K562 (cell line): ENCODE data around the gene IRF2. TPM values are rescaled to one million over a fixed set of nuclear protein-coding genes. Genes with fewer than 3 reads are reported as not detected.
"Not testable (repeated sequence)": the region's sequence is repeated elsewhere in the genome, so short reads cannot be mapped to it uniquely, and the experiment has no call there.

Experiments used
- ATF1 ChIP-seq, 2 experiments: fragments of 450-650 bp in 1 of 2; IDR thresholded peaks; 2 replicates each; pipeline ENCODE4 v1.6.1; 2016; ENCODE audit warnings: missing compliant biosample characterization in 1 of 2, missing genetic modification characterization in 1 of 2
- BHLHE40 ChIP-seq: IDR thresholded peaks from 2 replicates; pipeline ENCODE4 v1.6.1; 2011; ENCODE audit warnings: low read length, improper control_type of control experiment
- GABPA ChIP-seq: fragments of 200-800 bp; sonication (Bioruptor generic); conservative IDR thresholded peaks from 2 replicates; pipeline ENCODE4 v1.6.1; 2016; ENCODE audit warnings: low read depth, missing genetic modification characterization, missing compliant biosample characterization
- HIVEP1 ChIP-seq: fragments of 250-450 bp; sonication (Bioruptor Pico); IDR thresholded peaks from 2 replicates; pipeline ENCODE4 v1.4.0; 2020; ENCODE audit warnings: mild to moderate bottlenecking
- PYGO2 ChIP-seq: fragments of 450-650 bp; IDR thresholded peaks from 2 replicates; pipeline ENCODE4 v1.6.1; 2016; ENCODE audit warnings: mild to moderate bottlenecking, missing genetic modification characterization, moderate library complexity, missing compliant biosample characterization
- RHOXF2B ChIP-seq: fragments of 250-450 bp; sonication (Bioruptor Pico); conservative IDR thresholded peaks from 2 replicates; pipeline ENCODE4 v1.5.1; 2021
- SIX5 ChIP-seq, 2 experiments: IDR thresholded peaks; 2 replicates each; pipeline ENCODE4 v1.6.1; 2011; ENCODE audit warnings: low read length in 2 of 2, borderline replicate concordance in 1 of 2, low read depth in 1 of 2, mild to moderate bottlenecking in 1 of 2, moderate library complexity in 1 of 2; ENCODE audit not compliant: insufficient read depth in 1 of 2
- polyA plus RNA-seq, 8 experiments: library from polyadenylated mRNA; depleted of rRNA in 4 of 8; stranded (reverse) in 5 of 8; unstranded in 3 of 8; fragments of >200 nt; fragmentation: Nextera tagmentation in 2 of 8; fragmentation: Illumina TruSeq in 1 of 8; extraction: Ambion mirVana in 2 of 8; extraction: Trizol in 1 of 8; gene quantifications; 2 replicates each; pipeline versions ENCODE4 v1.2.1 to v1.2.3, GENCODE V29; 2011 to 2014; ENCODE audit warnings: inconsistent platforms in 1 of 8, missing spikeins in 1 of 8
- total RNA-seq, 7 experiments: library from RNA; depleted of rRNA in 6 of 7; stranded (reverse); fragments of >200 nt in 6 of 7; fragmentation: Illumina TruSeq in 2 of 7; extraction: Trizol in 2 of 7; gene quantifications; 2 replicates each; pipeline versions ENCODE4 v1.2.1 to v1.2.3, GENCODE V29; 2011 to 2021; ENCODE audit warnings: low replicate concordance in 1 of 7
- TF ChIP-seq, protein P1 (sequence below): fragments of 200-800 bp; sonication (Bioruptor generic); IDR thresholded peaks from 2 replicates; pipeline ENCODE4 v1.6.1; 2016; ENCODE audit warnings: missing genetic modification characterization, missing compliant biosample characterization
- TF ChIP-seq, protein P2 (sequence below): fragments of 250-450 bp; sonication (Bioruptor Pico); IDR thresholded peaks from 2 replicates; pipeline ENCODE4 v1.8.0; 2022; ENCODE audit warnings: inconsistent platforms
- TF ChIP-seq, protein P3 (sequence below): fragments of 250-450 bp; sonication (Bioruptor Pico); IDR thresholded peaks from 2 replicates; pipeline ENCODE4 v1.5.0; 2020; ENCODE audit warnings: mild to moderate bottlenecking
- TF ChIP-seq, protein P4 (sequence below): fragments of 250-450 bp; sonication (Bioruptor Pico); IDR thresholded peaks from 2 replicates; pipeline ENCODE4 v1.4.0; 2020; ENCODE audit warnings: mild to moderate bottlenecking
- TF ChIP-seq, protein P5 (sequence below): fragments of 200-800 bp; sonication (Bioruptor generic); IDR thresholded peaks from 2 replicates; pipeline ENCODE4 v1.6.1; 2017; ENCODE audit warnings: missing genetic modification characterization, missing compliant biosample characterization

Gene IRF2
- total and polyA plus RNA-seq, 9 of the 15 experiments (the other 6 are each of a cell fraction or from before 2014, with no cell fraction given): 7.1 to 17.1 (median 11.3) TPM

DNA sequence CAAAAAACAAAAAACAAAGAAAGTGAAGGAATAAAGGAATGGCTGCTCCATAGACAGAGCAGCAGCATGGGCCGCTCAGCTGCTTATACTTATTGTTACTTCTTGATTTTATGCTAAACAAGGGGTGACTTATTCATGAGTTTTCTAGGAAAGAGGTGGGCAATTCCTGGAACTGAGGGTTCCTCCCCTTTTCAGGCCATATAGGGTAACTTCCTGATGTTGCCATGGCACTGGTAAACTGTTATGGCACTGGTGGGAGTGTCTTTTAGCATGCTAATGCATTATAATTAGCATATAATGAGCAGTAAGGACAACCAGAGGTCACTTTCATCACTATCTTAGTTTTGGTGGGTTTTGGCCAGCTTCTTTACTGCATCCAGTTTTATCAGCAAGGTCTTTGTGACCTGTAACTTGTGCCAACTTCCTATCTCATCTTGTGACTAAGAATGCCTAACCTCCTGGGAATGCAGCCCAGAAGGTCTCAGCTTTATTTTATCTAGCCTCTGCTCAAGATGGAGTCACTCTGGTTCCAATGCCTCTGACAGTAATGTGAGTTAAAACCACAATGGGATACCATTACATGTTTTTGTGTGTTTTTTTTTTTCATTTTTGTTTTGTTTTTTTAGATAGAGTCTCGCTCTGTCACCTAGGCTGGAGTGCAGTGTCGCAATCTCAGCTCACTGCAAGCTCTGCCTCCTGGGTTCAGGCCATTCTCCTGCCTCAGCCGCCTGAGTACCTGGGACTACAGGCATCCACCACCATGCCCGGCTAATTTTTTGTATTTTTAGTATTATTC, 134.8 kb downstream of the IRF2 start (continued):
- TF ChIP-seq, protein P1, sequence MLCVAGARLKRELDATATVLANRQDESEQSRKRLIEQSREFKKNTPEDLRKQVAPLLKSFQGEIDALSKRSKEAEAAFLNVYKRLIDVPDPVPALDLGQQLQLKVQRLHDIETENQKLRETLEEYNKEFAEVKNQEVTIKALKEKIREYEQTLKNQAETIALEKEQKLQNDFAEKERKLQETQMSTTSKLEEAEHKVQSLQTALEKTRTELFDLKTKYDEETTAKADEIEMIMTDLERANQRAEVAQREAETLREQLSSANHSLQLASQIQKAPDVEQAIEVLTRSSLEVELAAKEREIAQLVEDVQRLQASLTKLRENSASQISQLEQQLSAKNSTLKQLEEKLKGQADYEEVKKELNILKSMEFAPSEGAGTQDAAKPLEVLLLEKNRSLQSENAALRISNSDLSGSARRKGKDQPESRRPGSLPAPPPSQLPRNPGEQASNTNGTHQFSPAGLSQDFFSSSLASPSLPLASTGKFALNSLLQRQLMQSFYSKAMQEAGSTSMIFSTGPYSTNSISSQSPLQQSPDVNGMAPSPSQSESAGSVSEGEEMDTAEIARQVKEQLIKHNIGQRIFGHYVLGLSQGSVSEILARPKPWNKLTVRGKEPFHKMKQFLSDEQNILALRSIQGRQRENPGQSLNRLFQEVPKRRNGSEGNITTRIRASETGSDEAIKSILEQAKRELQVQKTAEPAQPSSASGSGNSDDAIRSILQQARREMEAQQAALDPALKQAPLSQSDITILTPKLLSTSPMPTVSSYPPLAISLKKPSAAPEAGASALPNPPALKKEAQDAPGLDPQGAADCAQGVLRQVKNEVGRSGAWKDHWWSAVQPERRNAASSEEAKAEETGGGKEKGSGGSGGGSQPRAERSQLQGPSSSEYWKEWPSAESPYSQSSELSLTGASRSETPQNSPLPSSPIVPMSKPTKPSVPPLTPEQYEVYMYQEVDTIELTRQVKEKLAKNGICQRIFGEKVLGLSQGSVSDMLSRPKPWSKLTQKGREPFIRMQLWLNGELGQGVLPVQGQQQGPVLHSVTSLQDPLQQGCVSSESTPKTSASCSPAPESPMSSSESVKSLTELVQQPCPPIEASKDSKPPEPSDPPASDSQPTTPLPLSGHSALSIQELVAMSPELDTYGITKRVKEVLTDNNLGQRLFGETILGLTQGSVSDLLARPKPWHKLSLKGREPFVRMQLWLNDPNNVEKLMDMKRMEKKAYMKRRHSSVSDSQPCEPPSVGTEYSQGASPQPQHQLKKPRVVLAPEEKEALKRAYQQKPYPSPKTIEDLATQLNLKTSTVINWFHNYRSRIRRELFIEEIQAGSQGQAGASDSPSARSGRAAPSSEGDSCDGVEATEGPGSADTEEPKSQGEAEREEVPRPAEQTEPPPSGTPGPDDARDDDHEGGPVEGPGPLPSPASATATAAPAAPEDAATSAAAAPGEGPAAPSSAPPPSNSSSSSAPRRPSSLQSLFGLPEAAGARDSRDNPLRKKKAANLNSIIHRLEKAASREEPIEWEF: peak; percentile 98
- TF ChIP-seq ATF1 (CRISPR knock-in tag; IDR thresholded peaks at IDR 0.05): not testable (repeated sequence)
- TF ChIP-seq ATF1 (tag; IDR thresholded peaks at IDR 0.05): peak; percentile 74
- TF ChIP-seq PYGO2 (tag): peak; percentile 99
- TF ChIP-seq, protein P2, sequence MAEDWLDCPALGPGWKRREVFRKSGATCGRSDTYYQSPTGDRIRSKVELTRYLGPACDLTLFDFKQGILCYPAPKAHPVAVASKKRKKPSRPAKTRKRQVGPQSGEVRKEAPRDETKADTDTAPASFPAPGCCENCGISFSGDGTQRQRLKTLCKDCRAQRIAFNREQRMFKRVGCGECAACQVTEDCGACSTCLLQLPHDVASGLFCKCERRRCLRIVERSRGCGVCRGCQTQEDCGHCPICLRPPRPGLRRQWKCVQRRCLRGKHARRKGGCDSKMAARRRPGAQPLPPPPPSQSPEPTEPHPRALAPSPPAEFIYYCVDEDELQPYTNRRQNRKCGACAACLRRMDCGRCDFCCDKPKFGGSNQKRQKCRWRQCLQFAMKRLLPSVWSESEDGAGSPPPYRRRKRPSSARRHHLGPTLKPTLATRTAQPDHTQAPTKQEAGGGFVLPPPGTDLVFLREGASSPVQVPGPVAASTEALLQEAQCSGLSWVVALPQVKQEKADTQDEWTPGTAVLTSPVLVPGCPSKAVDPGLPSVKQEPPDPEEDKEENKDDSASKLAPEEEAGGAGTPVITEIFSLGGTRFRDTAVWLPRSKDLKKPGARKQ (CRISPR knock-in tag): peak; percentile 87; the same call in 1 of the 2 replicates
- 0 out of 2 replicates have a peak, but pooled peaks have one; percentile 9 for TF ChIP-seq BHLHE40
- peak; percentile 49; the same call in 1 of the 2 replicates for TF ChIP-seq GABPA
- peak in 1 of 2 experiments; percentile 46; a peak in 1 of 4 replicates for TF ChIP-seq SIX5 (IDR thresholded peaks at IDR 0.05; ENCODE audit: borderline replicate concordance in 1 of 2, insufficient read depth in 1 of 2, low read depth in 1 of 2, low read length in 2 of 2)
- TF ChIP-seq RHOXF2B (CRISPR knock-in tag): peak; percentile 88; the same call in 1 of the 2 replicates
- TF ChIP-seq HIVEP1: peak; percentile 91
- TF ChIP-seq, protein P3, sequence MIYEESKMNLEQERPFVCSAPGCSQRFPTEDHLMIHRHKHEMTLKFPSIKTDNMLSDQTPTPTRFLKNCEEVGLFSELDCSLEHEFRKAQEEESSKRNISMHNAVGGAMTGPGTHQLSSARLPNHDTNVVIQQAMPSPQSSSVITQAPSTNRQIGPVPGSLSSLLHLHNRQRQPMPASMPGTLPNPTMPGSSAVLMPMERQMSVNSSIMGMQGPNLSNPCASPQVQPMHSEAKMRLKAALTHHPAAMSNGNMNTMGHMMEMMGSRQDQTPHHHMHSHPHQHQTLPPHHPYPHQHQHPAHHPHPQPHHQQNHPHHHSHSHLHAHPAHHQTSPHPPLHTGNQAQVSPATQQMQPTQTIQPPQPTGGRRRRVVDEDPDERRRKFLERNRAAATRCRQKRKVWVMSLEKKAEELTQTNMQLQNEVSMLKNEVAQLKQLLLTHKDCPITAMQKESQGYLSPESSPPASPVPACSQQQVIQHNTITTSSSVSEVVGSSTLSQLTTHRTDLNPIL (CRISPR knock-in tag): peak; percentile 70; the same call in 1 of the 2 replicates
- TF ChIP-seq, protein P4, sequence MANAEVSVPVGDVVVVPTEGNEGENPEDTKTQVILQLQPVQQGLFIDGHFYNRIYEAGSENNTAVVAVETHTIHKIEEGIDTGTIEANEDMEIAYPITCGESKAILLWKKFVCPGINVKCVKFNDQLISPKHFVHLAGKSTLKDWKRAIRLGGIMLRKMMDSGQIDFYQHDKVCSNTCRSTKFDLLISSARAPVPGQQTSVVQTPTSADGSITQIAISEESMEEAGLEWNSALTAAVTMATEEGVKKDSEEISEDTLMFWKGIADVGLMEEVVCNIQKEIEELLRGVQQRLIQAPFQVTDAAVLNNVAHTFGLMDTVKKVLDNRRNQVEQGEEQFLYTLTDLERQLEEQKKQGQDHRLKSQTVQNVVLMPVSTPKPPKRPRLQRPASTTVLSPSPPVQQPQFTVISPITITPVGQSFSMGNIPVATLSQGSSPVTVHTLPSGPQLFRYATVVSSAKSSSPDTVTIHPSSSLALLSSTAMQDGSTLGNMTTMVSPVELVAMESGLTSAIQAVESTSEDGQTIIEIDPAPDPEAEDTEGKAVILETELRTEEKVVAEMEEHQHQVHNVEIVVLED (CRISPR knock-in tag): peak; percentile 56
- TF ChIP-seq, protein P5, sequence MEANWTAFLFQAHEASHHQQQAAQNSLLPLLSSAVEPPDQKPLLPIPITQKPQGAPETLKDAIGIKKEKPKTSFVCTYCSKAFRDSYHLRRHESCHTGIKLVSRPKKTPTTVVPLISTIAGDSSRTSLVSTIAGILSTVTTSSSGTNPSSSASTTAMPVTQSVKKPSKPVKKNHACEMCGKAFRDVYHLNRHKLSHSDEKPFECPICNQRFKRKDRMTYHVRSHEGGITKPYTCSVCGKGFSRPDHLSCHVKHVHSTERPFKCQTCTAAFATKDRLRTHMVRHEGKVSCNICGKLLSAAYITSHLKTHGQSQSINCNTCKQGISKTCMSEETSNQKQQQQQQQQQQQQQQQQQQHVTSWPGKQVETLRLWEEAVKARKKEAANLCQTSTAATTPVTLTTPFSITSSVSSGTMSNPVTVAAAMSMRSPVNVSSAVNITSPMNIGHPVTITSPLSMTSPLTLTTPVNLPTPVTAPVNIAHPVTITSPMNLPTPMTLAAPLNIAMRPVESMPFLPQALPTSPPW: peak; percentile 61
